HG03520 (cell line): ENCODE data around the gene HIF1A.
"Not testable (repeated sequence)": the region's sequence is repeated elsewhere in the genome, so short reads cannot be mapped to it uniquely, and the experiment has no call there.

Experiments used
- ATAC-seq: cut with Tn5 transposase; IDR thresholded peaks from one replicate; pipeline ENCODE4 v1.9.1; 2021; ENCODE audit warnings: mild to moderate bottlenecking, moderate library complexity; ENCODE audit not compliant: unreplicated experiment

Gene HIF1A

GRCh38 chr14:61706096-61706690, 10.9 kb downstream of the HIF1A start:
- no peak for ATAC-seq

- ATAC-seq, result not testable (repeated sequence)
Observed at GRCh38 chr14:61707774-61708173, 12.5 kb downstream of the HIF1A start.

- ATAC-seq, result not testable (repeated sequence)
Observed at GRCh38 chr14:61708693-61709092, 13.4 kb downstream of the HIF1A start.

- no peak for ATAC-seq
Observed at GRCh38 chr14:61710853-61711817, 15.8 kb downstream of the HIF1A start.

- no peak for ATAC-seq
Observed at GRCh38 chr14:61712137-61712536, 16.8 kb downstream of the HIF1A start.

- ATAC-seq, result no peak
Observed at GRCh38 chr14:61713724-61714437, 18.6 kb downstream of the HIF1A start.

GRCh38 chr14:61716956-61717355, 21.6 kb downstream of the HIF1A start:
- no peak for ATAC-seq

GRCh38 chr14:61718039-61718438, 22.7 kb downstream of the HIF1A start:
- ATAC-seq, result no peak

GRCh38 chr14:61719344-61720293, 24.3 kb downstream of the HIF1A start:
- ATAC-seq, result no peak

GRCh38 chr14:61720294-61720661, 25.0 kb downstream of the HIF1A start:
- ATAC-seq, result no peak

- ATAC-seq, result no peak
Observed at GRCh38 chr14:61720741-61721140, 25.4 kb downstream of the HIF1A start.

- no peak for ATAC-seq
Observed at GRCh38 chr14:61724133-61724532, 28.8 kb downstream of the HIF1A start.

GRCh38 chr14:61726778-61727658, 31.7 kb downstream of the HIF1A start:
- ATAC-seq, result no peak

GRCh38 chr14:61730756-61731373, 35.6 kb downstream of the HIF1A start:
- ATAC-seq, result no peak

- no peak for ATAC-seq
Observed at GRCh38 chr14:61733972-61734371, 38.7 kb downstream of the HIF1A start.

- no peak for ATAC-seq
Observed at GRCh38 chr14:61736751-61737150, 41.4 kb downstream of the HIF1A start.

GRCh38 chr14:61737915-61738314, 42.6 kb downstream of the HIF1A start:
- ATAC-seq, result no peak

GRCh38 chr14:61739133-61739532, 43.8 kb downstream of the HIF1A start:
- no peak for ATAC-seq

- no peak for ATAC-seq
Observed at GRCh38 chr14:61742371-61742770, 47.1 kb downstream of the HIF1A start.
